ENCODE measurements around the gene SIRT2. TPM values are rescaled to one million over a fixed set of nuclear protein-coding genes. Genes with fewer than 3 reads are reported as not detected.
A peak's percentile ranks its signal among the peaks of the same experiment; 100 is the strongest.
"Not testable (repeated sequence)": the region's sequence is repeated elsewhere in the genome, so short reads cannot be mapped to it uniquely, and the experiment has no call there.

SIRT2 gene
- total RNA-seq, 1 donor from 2014 or later = 57.2 TPM

GRCh38 chr19:38867171-38867780 lies 32.1 kb downstream of the SIRT2 start:
- no peak for DNase-seq

- no peak for DNase-seq
Observed at GRCh38 chr19:38862321-38863059, 36.9 kb downstream of the SIRT2 start.

GRCh38 chr19:38861368-38861767 lies 38.0 kb downstream of the SIRT2 start:
- DNase-seq = no peak

GRCh38 chr19:38859631-38860204 lies 39.7 kb downstream of the SIRT2 start:
- not testable (repeated sequence) for DNase-seq

- no peak for DNase-seq
Observed at GRCh38 chr19:38856813-38857212, 42.6 kb downstream of the SIRT2 start.

- not testable (repeated sequence) for DNase-seq
Observed at GRCh38 chr19:38855751-38856150, 43.7 kb downstream of the SIRT2 start.

- DNase-seq = not testable (repeated sequence)
Observed at GRCh38 chr19:38854961-38855360, 44.5 kb downstream of the SIRT2 start.

- DNase-seq = no peak
Observed at GRCh38 chr19:38853214-38853613, 46.2 kb downstream of the SIRT2 start.

- peak; percentile 61 for DNase-seq
Observed at GRCh38 chr19:38852231-38853044, 47.0 kb downstream of the SIRT2 start.

GRCh38 chr19:38851622-38852230 lies 47.7 kb downstream of the SIRT2 start:
- DNase-seq = peak; percentile 88

- no peak for DNase-seq
Observed at GRCh38 chr19:38850976-38851621, 48.3 kb downstream of the SIRT2 start.

GRCh38 chr19:38850436-38850975 lies 48.9 kb downstream of the SIRT2 start:
- no peak for DNase-seq

GRCh38 chr19:38849860-38850435 lies 49.5 kb downstream of the SIRT2 start, which contains the start of gene HNRNPL:
Gene HNRNPL (minus strand): TSS chr19:38849986. CDS start chr19:38849966, 20 bp downstream.
- DNase-seq = peak; percentile 100

GRCh38 chr19:38849147-38849859 lies 50.1 kb downstream of the SIRT2 start:
- DNase-seq = peak; percentile 81

- no peak for DNase-seq
Observed at GRCh38 chr19:38848299-38849146, 50.9 kb downstream of the SIRT2 start.

GRCh38 chr19:38846097-38846496 lies 53.3 kb downstream of the SIRT2 start:
- DNase-seq = no peak

GRCh38 chr19:38845374-38846024 lies 53.9 kb downstream of the SIRT2 start:
- no peak for DNase-seq

- no peak for DNase-seq
Observed at GRCh38 chr19:38844093-38844686, 55.2 kb downstream of the SIRT2 start.
